ENCODE data around the gene ZDHHC4. TPM values are rescaled to one million over a fixed set of nuclear protein-coding genes. Genes with fewer than 3 reads are reported as not detected.

ZDHHC4 gene
- total and polyA plus RNA-seq, 9 of the 15 experiments (the other 6 are each of a cell fraction or from before 2014, with no cell fraction given): 33.4 to 106 (median 58.3) TPM

DNA sequence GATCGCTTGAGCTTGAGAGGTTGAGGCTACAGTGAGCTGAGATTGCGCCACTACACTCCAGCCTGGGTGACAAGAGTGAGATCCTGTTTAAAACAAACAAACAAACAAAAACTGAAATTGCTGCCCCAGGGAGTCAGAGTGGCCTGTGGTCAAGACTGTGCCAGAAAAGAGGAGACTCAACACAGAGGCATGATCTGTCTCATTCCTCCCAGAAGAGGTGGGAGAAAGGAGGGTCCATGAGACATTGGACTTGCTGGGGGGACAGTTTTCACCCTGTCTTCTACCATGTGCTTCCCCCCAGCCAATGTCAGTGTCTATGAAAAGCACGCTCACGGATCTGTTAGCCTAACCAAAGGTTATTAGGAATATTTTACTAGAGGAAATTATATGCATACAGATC lies 41.4 kb downstream of the ZDHHC4 start:
- FAIRE-seq (no peak), ATAC-seq (no peak), DNase-seq (ENCODE audit: extremely low read depth in 1 of 4, low spot score in 3 of 4) (no peak)
- in situ Hi-C loops (cut with MboI): no loop called here
- no TSS peak for BruUV-seq (replicated peaks)
- peaks cover 49 to 91% of the 10 kb centered on the region in 2 experiments for H3K27me3 ChIP-seq (ENCODE audit: control insufficient read depth in 2 of 2, insufficient read depth in 2 of 2, low read length in 2 of 2)
- intact Hi-C loops (cut with micrococcal nuclease): no loop called here
- H3K4me2 ChIP-seq (ENCODE audit: insufficient read depth, low read length): no peak overlapping the region
- ChIA-PET CTCF (ENCODE audit: low intra/inter-chr PET ratio) (no interaction called here), POLR2A (interaction anchor here (1.5 kb wide), 1 partner anchor 10 kb away, joined by 5 read pairs; no protein-coding TSS in a partner anchor)
- H4K20me1 ChIP-seq (replicated peaks; ENCODE audit: control insufficient read depth, insufficient read depth, low read length): no peaks in the 10 kb centered on the region
- H3K36me3 ChIP-seq (ENCODE audit: control insufficient read depth, insufficient read depth, low read length): no peaks in the 10 kb centered on the region
- no peaks in the 10 kb centered on the region for H3K79me2 ChIP-seq (ENCODE audit: control insufficient read depth, insufficient read depth, low read length)
- 0% methylated on average over 4 of the region's 4 CpGs for WGBS (ENCODE audit: insufficient coverage, low coverage, missing lambda C conversion rate)
- no peaks in the 10 kb centered on the region for H3K9me1 ChIP-seq (ENCODE audit: control insufficient read depth, insufficient read depth, low read length)
- H3K9me3 ChIP-seq (replicated peaks; ENCODE audit: control insufficient read depth, insufficient read depth, low read depth, low read length): no peaks in the 10 kb centered on the region
- no peak overlapping the region for H3K9ac ChIP-seq (ENCODE audit: insufficient read depth in 1 of 2, low read depth in 2 of 2, low read length in 2 of 2)
- H3K27ac ChIP-seq (ENCODE audit: extremely low read depth, low read depth, low read length): no peak overlapping the region
- H3K4me1 ChIP-seq (replicated peaks in 1 of 2; ENCODE audit: control insufficient read depth in 2 of 2, insufficient read depth in 2 of 2, low read length in 2 of 2): peaks cover 0 to 29% of the 10 kb centered on the region in 2 experiments; a peak in 2 of 5 replicates
- H2AFZ ChIP-seq (ENCODE audit: low read depth, low read length): no peak overlapping the region
- no peak overlapping the region for H3K4me3 ChIP-seq
- TF ChIP-seq ATF1 (CRISPR knock-in tag; IDR thresholded peaks at IDR 0.05) (no peak), ATF1 (tag; IDR thresholded peaks at IDR 0.05) (no peak), CHCHD3 (CRISPR knock-in tag; IDR thresholded peaks at IDR 0.05) (no peak), PBX2 (CRISPR knock-in tag; IDR thresholded peaks at IDR 0.05; ENCODE audit: low read depth) (no peak), PBX2 (tag; conservative IDR thresholded peaks at IDR 0.05; ENCODE audit: low read depth) (no peak), IFI16 (CRISPR knock-in tag; IDR thresholded peaks at IDR 0.05) (no peak), ZNF347 (CRISPR knock-in tag; IDR thresholded peaks at IDR 0.05; ENCODE audit: low read depth) (no peak), ESRRB (CRISPR knock-in tag; IDR thresholded peaks at IDR 0.05; ENCODE audit: borderline replicate concordance) (no peak), ZNF217 (CRISPR knock-in tag; IDR thresholded peaks at IDR 0.05) (no peak), ZNF311 (CRISPR knock-in tag; IDR thresholded peaks at IDR 0.05) (no peak), KAT7 (CRISPR knock-in tag; IDR thresholded peaks at IDR 0.05; ENCODE audit: borderline replicate concordance) (no peak), ID3 (CRISPR knock-in tag; IDR thresholded peaks at IDR 0.05) (no peak), ID3 (tag; IDR thresholded peaks at IDR 0.05) (no peak), BRF1 (IDR thresholded peaks at IDR 0.05; ENCODE audit: borderline replicate concordance, extremely low read depth, insufficient read length) (no peak), TFE3 (CRISPR knock-in tag; IDR thresholded peaks at IDR 0.05) (no peak), ZNF766 (CRISPR knock-in tag; conservative IDR thresholded peaks at IDR 0.05) (no peak), E4F1 (CRISPR knock-in tag; IDR thresholded peaks at IDR 0.05; ENCODE audit: borderline replicate concordance) (no peak), IRF2 (CRISPR knock-in tag; IDR thresholded peaks at IDR 0.05) (no peak)
